Glutamatergic neuron (in vitro differentiated cells): ENCODE measurements around the gene RPL7A. TPM values are rescaled to one million over a fixed set of nuclear protein-coding genes. Genes with fewer than 3 reads are reported as not detected.
"Not testable (repeated sequence)": the region's sequence is repeated elsewhere in the genome, so short reads cannot be mapped to it uniquely, and the experiment has no call there.

Source experiments
- DNase-seq: peaks from one replicate; pipeline ENCODE4 v3.0.0; 2022
- H3K27ac Mint-ChIP-seq: one replicate; pipeline ENCODE4 v1.8.0; 2020; ENCODE audit warnings: mild to moderate bottlenecking, mixed read lengths, inconsistent platforms; ENCODE audit not compliant: unreplicated experiment
- H3K27me3 Mint-ChIP-seq: one replicate; pipeline ENCODE4 v1.8.0; 2020; ENCODE audit warnings: mild to moderate bottlenecking, moderate library complexity, mixed read lengths, inconsistent platforms; ENCODE audit not compliant: unreplicated experiment
- H3K36me3 Mint-ChIP-seq: one replicate; pipeline ENCODE4 v1.8.0; 2020; ENCODE audit warnings: mild to moderate bottlenecking, mixed read lengths, inconsistent platforms; ENCODE audit not compliant: unreplicated experiment
- H3K4me1 Mint-ChIP-seq: one replicate; pipeline ENCODE4 v1.8.0; 2020; ENCODE audit warnings: mild to moderate bottlenecking, low read depth, mixed read lengths, inconsistent platforms; ENCODE audit not compliant: unreplicated experiment
- H3K4me3 Mint-ChIP-seq: one replicate; pipeline ENCODE4 v1.8.0; 2020; ENCODE audit warnings: mild to moderate bottlenecking, mixed read lengths, inconsistent platforms; ENCODE audit not compliant: unreplicated experiment
- H3K9me3 Mint-ChIP-seq: one replicate; pipeline ENCODE4 v1.8.0; 2020; ENCODE audit warnings: mild to moderate bottlenecking, moderate library complexity, mixed read lengths, inconsistent platforms; ENCODE audit not compliant: unreplicated experiment
- total RNA-seq: library from RNA; stranded (reverse); fragmentation: NEBNext Ultra II Directional; extraction: Animal tissue kit (Norgen Biotek cat#: 25700); gene quantifications from one replicate; pipeline ENCODE4 v1.2.1, GENCODE V29; 2021; ENCODE audit not compliant: unreplicated experiment
- TF ChIP-seq, protein P1 (sequence below): fragments of 200-600 bp; sonication (generic); IDR thresholded peaks from one replicate; pipeline ENCODE4 v1.5.0; 2021; ENCODE audit not compliant: partially characterized antibody, unreplicated experiment

Gene RPL7A
- total RNA-seq, 1 donor from 2014 or later, result 1,442 TPM

DNA sequence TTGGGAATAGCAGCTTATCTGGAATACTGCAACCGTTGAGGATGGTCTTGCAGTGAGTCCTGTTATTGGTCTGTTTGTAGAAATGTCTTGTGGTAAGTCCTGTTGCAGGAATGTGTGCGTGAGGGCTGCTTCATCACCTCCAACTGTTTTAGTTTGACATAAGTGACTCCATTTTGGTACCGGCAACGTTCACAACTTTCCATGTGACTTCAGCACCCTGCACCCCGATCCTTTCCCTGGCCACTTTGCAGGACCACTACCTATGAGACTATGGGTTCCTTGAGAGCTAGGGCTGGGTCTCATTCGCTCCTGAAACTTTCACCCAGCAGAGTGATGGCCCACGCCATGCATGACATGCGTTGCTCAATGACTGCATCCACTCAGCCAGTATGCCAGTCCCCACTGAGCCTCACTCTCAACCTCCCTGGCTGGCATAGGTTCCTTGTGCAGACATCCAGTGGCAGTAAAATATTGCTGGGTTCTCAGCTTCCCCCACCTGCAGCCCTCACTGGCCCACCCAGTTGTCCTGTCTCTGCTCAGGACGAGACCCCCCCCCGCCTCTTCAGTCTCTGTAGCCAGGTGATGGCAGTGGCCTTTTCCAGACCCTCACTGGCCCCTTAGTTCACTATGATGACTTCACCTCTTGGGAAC lies 20.1 kb upstream of the RPL7A start:
- Mint-ChIP-seq H3K27me3 (no peaks in the 10 kb centered on the region), H3K27ac (no peak overlapping the region), H3K36me3 (peaks cover 14% of the 10 kb centered on the region), H3K9me3 (peaks cover 4% of the 10 kb centered on the region), H3K4me1 (no peaks in the 10 kb centered on the region), H3K4me3 (no peak overlapping the region)
- DNase-seq, result no peak
- TF ChIP-seq, protein P1, sequence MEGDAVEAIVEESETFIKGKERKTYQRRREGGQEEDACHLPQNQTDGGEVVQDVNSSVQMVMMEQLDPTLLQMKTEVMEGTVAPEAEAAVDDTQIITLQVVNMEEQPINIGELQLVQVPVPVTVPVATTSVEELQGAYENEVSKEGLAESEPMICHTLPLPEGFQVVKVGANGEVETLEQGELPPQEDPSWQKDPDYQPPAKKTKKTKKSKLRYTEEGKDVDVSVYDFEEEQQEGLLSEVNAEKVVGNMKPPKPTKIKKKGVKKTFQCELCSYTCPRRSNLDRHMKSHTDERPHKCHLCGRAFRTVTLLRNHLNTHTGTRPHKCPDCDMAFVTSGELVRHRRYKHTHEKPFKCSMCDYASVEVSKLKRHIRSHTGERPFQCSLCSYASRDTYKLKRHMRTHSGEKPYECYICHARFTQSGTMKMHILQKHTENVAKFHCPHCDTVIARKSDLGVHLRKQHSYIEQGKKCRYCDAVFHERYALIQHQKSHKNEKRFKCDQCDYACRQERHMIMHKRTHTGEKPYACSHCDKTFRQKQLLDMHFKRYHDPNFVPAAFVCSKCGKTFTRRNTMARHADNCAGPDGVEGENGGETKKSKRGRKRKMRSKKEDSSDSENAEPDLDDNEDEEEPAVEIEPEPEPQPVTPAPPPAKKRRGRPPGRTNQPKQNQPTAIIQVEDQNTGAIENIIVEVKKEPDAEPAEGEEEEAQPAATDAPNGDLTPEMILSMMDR, result no peak

DNA sequence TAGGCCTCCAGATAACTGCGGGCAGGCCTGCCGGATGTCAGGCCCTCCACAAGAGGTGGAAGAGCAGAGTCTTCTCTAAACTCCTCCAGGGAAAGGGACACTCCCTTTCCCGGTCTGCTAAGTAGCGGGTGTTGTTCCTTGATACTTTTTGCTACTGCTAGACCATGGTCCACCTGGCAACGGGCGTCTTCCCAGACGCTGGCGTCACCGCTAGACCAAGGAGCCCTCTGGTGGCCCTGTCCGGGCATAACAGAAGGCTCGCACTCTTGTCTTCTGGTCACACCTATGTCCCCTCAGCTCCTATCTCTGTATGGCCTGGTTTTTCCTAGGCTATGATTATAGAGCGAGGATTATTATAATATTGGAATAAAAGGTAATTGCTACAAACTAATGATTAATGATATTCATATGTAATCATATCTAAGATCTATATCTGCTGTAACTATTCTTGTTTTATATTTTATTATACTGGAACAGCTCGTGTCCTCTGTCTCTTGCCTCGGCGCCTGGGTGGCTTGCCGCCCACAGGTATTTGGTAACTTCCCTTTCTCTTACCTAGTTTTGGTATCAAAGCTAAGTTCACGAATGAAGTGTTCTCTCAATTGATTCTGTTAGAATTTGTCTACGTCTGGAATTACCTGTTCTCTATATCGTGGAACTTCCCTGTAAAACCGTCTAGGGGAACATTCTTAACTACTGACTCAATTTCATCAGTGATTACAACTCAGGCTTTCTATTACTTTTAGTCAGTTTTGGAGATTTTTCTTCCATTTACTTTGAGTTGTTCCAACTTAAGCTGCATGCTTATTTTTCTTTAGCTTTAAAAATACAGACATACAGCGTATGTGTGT lies 18.5 kb upstream of the RPL7A start:
- H3K4me3 Mint-ChIP-seq, H3K27me3 Mint-ChIP-seq, H3K9me3 Mint-ChIP-seq, H3K4me1 Mint-ChIP-seq, H3K27ac Mint-ChIP-seq, H3K36me3 Mint-ChIP-seq: not testable (repeated sequence)
- TF ChIP-seq, protein P1, result peak; percentile 56
- peak; percentile 44 for DNase-seq

DNA sequence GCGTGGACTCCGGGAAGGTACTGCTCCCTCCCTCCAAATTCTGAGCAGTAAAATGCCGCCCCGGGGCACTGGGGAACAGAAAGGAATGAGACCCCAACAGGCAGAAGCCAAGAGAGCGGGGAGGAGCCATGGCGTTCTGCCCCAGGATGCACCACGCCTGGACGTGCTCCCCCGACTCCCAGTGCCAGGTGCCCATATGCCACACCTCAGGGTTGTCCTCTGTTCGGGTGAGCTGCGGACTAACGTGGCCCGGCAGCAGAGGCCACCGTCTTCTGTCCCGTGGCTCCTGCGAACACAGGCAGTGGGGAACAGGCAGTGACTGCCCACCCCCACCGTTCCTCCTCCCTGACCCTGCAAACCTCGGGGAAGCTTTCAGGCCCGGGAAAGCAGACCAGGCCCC lies 16.8 kb upstream of the RPL7A start:
- peaks cover 2% of the 10 kb centered on the region for H3K4me1 Mint-ChIP-seq
- TF ChIP-seq, protein P1, result no peak
- H3K36me3 Mint-ChIP-seq, result peaks cover 4% of the 10 kb centered on the region
- peaks cover 4% of the 10 kb centered on the region for H3K9me3 Mint-ChIP-seq
- no peak overlapping the region for H3K27ac Mint-ChIP-seq
- DNase-seq, result no peak
- H3K27me3 Mint-ChIP-seq, result peaks cover 6% of the 10 kb centered on the region
- no peak overlapping the region for H3K4me3 Mint-ChIP-seq

DNA sequence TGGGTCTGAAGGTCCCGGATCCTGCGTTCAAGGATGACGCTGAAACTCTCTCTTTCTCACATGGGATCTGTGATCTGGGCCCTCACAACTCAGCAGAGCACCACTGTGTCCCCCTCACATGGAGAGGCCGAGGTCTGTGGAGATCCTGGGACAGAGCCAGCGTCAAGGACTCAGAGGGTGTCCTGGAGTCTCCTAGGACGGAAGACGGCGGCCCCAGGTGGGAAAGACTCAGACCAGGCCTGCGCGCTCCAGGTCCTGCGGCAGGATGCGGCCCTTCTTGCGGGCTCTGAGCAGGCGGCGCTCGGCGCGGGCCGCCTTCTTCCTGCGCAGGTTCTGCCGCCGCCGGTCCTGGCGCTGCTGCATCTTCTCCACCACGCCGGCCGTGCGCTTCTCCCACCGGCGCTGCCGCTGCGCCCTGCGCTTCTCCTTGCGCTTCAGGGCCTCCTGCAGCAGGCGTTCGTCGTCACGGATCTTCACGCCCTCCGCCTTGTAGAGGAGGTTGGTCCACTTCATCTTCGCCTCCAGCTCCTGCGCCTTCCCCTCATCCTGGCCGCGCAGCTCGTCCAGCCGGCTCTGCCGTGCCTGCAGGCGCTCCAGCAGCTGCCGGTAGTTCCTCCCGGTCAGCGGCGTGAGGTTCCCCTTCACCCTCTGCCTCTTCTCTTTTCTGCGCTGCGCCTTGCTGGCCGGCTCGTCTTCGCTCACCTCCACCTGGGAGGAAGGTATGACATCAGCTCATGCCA lies 16.2 kb upstream of the RPL7A start:
- Mint-ChIP-seq H3K36me3 (peaks cover 4% of the 10 kb centered on the region), H3K27ac (no peak overlapping the region), H3K4me1 (peaks cover 2% of the 10 kb centered on the region), H3K27me3 (peaks cover 6% of the 10 kb centered on the region), H3K4me3 (no peak overlapping the region), H3K9me3 (peaks cover 4% of the 10 kb centered on the region)
- TF ChIP-seq, protein P1, result no peak
- DNase-seq, result no peak
